Measurements from ENCODE around the gene MYOF.

DNA sequence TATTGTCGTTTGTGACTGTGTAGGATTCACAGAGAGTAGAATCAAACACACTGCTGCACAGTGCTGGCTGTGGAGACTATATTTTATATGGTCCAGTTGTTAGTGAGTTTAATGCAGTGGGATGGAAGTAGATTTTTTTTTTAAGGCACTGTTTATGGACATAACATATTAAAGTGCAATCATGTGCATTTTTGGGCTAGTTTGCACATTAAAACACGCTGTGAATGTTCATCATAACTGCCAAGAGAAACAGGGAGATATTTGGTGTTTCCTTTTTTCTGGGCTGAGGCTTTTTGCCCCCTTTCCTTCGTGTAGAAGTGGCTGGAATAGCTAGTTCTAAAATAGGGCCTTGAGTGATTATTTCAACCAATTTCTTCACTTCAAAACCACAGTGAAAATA, 139.2 kb downstream of the MYOF start:
- TF ChIP-seq EZH2 (IDR thresholded peaks at IDR 0.05; ENCODE audit: insufficient read depth, poor library complexity, severe bottlenecking) = no peak
- TF ChIP-seq EZH2phosphoT487 (IDR thresholded peaks at IDR 0.05; ENCODE audit: insufficient read depth, low read depth) = no peak
